ENCODE results near the gene OR8J1.
"Not testable (repeated sequence)": the region's sequence is repeated elsewhere in the genome, so short reads cannot be mapped to it uniquely, and the experiment has no call there.

GRCh38 chr11:56401858-56402461 is 47.9 kb downstream of the OR8J1 start:
- not testable (repeated sequence) for TF ChIP-seq SMC3 (conservative IDR thresholded peaks at IDR 0.05; ENCODE audit: poor library complexity); CTCF (IDR thresholded peaks at IDR 0.05; ENCODE audit: poor library complexity, severe bottlenecking)
- TF ChIP-seq, protein P1, sequence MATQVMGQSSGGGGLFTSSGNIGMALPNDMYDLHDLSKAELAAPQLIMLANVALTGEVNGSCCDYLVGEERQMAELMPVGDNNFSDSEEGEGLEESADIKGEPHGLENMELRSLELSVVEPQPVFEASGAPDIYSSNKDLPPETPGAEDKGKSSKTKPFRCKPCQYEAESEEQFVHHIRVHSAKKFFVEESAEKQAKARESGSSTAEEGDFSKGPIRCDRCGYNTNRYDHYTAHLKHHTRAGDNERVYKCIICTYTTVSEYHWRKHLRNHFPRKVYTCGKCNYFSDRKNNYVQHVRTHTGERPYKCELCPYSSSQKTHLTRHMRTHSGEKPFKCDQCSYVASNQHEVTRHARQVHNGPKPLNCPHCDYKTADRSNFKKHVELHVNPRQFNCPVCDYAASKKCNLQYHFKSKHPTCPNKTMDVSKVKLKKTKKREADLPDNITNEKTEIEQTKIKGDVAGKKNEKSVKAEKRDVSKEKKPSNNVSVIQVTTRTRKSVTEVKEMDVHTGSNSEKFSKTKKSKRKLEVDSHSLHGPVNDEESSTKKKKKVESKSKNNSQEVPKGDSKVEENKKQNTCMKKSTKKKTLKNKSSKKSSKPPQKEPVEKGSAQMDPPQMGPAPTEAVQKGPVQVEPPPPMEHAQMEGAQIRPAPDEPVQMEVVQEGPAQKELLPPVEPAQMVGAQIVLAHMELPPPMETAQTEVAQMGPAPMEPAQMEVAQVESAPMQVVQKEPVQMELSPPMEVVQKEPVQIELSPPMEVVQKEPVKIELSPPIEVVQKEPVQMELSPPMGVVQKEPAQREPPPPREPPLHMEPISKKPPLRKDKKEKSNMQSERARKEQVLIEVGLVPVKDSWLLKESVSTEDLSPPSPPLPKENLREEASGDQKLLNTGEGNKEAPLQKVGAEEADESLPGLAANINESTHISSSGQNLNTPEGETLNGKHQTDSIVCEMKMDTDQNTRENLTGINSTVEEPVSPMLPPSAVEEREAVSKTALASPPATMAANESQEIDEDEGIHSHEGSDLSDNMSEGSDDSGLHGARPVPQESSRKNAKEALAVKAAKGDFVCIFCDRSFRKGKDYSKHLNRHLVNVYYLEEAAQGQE (IDR thresholded peaks at IDR 0.05; ENCODE audit: borderline replicate concordance): not testable (repeated sequence)
